Activated CD8-positive, alpha-beta memory T cell treated with anti-CD3 and anti-CD28 coated beads, Interleukin-2, amount 50 U/mL, for 1 hour (primary cell): Measurements from ENCODE around the gene SRP14.
"Not testable (repeated sequence)": the region's sequence is repeated elsewhere in the genome, so short reads cannot be mapped to it uniquely, and the experiment has no call there.

ENCODE experiments used
- DNase-seq: peaks from one replicate; pipeline ENCODE4 v3.0.0-alpha.2; 2020; ENCODE audit errors: extremely low read depth

The SRP14 gene

GRCh38 chr15:40029979-40030893 is 8.7 kb downstream of the SRP14 start:
- no peak for DNase-seq

- no peak for DNase-seq
These were observed 10.1 kb downstream of the SRP14 start for GRCh38 chr15:40028853-40029252.

- DNase-seq: no peak
These were observed 10.8 kb downstream of the SRP14 start for GRCh38 chr15:40028193-40028592.

GRCh38 chr15:40016224-40016865 is 22.6 kb downstream of the SRP14 start:
- no peak for DNase-seq

DNA sequence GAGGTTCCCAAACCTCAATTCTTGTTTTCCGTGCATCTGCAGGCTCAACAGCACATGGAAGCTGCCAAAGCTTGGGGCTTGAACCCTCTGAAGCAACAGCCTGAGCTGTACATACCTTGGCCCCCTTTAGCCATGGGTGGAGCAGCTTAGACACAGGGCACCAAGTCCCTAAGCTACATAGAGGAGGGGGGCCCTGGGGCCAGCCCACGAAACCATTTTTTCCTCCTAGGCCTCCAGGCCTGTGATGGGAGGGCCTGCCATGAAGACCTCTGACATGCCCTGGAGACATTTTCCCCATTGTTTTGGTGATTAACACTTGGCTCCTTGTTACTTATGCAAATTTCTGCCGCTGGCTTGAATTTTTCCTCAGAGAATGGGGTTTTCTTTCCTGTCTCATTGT is 24.6 kb downstream of the SRP14 start:
- no peak for DNase-seq

DNA sequence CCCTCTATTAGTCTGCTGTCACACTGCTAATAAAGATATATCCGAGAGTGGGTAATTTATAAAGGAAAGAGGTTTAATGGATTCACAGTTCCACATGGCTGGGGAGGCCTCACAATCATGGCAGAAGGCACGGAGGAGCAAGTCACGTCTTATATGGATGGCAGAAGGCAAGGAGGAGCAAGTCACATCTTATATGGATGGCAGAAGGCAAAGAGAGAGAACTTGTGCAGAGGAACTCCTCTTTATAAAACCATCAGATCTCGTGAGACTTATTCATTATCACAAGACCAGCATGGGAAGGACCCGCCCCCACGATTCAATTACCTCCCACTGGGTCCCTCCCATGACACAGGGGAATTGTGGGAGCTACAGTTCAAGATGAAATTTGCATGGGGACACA is 25.6 kb downstream of the SRP14 start:
- DNase-seq: not testable (repeated sequence)

GRCh38 chr15:40011303-40011702 is 27.7 kb downstream of the SRP14 start:
- no peak for DNase-seq

- no peak for DNase-seq
These were observed 28.3 kb downstream of the SRP14 start for GRCh38 chr15:40010686-40011085.

GRCh38 chr15:40008061-40008765 is 30.8 kb downstream of the SRP14 start:
- DNase-seq: no peak

DNA sequence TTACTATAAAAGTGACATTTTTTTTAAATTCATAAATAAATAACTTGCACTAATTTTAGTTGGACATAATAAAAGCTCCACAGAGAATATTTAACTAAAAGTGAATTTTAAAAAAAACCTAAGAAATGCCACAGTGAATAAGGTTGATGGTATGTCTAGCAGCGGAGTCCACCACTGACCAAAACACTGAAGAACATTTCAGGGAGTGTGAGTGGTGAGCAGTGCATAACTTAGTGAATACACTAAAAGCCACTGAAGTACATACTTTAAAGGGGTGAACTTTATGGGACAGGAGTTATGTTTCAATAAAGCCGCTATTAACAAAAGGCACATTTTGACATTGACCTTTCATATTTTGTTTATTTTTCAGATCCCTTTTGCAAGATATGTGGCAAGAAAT is 32.3 kb downstream of the SRP14 start:
- no peak for DNase-seq

- DNase-seq: no peak
These were observed 33.0 kb downstream of the SRP14 start for GRCh38 chr15:40006003-40006402.

DNA sequence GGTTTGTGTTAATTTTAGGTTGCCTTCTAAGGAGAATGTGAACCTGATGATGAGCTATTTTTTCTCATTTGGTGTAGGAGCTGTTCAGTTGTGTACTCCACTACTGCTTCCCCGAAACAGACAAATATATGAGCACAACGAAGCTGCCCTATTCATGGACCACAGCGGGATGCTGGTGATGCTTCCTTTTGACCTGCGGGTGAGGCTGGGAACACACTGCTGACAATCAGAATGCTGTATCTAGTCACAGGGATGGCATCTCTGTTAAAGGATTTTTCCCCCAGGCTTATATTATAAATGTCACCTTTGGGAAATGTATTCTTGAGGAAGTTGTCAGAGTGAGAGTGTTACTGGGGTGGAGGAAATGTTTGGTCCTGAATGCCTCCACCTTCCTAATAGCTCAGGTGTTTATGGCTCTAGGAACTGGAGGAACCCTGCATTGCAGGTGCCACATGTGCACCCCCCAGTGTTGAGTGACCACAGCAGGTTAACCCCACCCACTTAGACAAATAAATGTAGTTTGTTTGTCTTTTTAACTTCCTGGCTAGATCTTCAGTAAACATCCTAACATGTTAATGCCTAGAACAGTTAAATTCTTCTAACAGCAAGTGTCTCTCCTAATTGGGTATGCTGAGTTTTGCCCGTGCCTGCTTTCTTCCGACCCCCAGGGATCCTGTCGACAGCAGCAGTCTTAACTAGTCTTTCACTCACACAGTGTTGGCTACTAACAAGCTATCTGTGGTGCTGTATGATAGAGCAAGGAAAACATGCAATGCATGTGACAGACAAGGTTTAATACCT is 35.7 kb downstream of the SRP14 start:
- no peak for DNase-seq

DNA sequence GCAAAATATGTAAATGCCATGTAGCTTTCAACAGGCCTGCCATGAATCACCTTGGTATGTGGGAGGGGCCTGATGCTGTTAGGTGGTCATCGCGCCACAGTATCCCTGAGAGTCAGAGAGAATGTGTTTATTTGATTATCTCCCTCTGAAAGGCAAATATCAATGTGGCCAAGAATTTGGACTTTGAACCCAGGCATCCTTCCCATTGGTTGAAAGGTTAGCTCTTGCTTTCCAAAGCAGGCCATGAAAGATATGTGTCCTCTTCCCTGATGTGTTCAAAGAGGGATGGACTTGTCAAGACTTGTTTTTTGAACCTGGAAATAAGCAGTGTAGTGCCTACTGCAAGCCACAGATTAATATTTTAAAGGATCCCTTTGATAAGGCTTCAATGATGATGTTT is 36.7 kb downstream of the SRP14 start:
- DNase-seq: no peak

GRCh38 chr15:39999538-40000200 is 39.3 kb downstream of the SRP14 start:
- no peak for DNase-seq

GRCh38 chr15:39998511-39999077 is 40.4 kb downstream of the SRP14 start:
- DNase-seq: no peak

GRCh38 chr15:39997639-39998038 is 41.3 kb downstream of the SRP14 start:
- DNase-seq: no peak

- DNase-seq: no peak
These were observed 42.0 kb downstream of the SRP14 start for GRCh38 chr15:39997031-39997430.

DNA sequence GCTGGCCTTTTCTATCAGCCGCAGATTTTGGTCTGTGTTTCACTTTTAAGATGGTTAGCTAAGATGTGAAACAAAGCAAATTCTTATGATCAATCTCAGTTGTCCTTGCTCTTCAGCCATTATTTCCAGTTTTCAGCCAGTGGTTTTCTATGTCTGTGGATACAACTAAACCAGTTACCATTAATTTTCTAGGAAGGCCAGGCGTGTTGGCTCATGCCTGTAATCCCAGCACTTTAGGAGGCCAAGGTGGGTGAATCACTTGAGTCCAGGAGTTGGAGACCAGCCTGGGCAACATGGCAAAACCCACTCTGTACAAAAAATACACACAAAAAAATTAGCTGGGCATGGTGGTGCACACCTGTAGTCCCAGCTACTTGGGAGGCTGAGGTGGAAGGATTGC is 42.8 kb downstream of the SRP14 start:
- not testable (repeated sequence) for DNase-seq

DNA sequence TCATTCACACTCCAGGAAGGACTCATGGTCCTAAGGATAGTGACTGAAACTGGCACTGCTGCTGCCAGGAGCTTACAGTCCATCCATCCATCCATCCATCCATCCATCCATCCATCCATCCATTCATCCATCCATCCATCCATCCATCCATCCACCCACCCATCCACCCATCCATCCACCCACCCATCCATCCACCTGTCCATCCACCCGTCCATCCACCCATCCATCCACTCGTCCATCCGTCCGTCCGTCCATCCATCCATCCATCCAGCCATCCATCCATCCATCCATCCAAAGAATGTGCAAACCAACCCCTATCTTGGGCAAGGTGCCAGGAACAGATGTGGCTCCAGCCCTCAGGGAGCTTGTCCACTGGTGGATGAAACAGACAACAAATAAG is 46.0 kb downstream of the SRP14 start:
- DNase-seq: not testable (repeated sequence)

DNA sequence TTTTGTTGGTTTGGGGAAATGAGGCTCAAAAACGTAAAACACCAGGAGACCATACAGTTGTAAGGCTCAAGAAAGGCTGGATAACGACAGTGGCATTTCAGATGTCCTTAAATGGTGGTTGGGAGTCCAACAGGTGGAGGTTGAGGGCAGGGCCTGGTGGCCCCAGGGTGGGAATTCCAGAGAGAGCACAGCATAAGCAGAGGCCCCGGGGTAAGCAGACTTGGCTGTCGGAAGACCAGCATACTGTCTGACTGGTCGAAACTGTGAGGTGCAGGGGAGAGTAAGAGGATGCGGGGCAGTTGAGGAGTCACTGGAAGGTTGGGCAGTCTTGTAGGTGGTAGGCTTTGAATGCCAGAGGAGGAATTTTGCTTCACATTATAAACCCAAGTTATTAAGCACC is 48.3 kb downstream of the SRP14 start:
- no peak for DNase-seq

DNA sequence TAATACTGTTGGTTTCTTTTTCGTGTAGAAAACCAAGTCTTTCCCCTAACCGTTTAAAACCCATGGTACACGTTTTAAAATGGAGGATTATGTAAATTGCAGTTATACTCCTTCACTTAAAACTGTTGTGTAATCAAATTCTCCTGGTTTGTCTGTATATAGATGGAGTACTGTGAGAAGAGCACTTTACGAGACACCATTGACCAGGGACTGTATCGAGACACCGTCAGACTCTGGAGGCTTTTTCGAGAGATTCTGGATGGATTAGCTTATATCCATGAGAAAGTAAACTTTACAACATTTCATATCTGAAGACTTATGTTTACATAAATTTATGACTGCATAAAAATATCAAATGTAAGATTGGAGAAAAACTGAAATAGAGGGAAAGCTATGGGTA is 51.2 kb downstream of the SRP14 start:
- no peak for DNase-seq
